Measurements from ENCODE around the gene PTP4A2. TPM values are rescaled to one million over a fixed set of nuclear protein-coding genes. Genes with fewer than 3 reads are reported as not detected.

Gene PTP4A2
- total RNA-seq, 2 donors from 2014 or later: 133 to 196 TPM

- Histone ChIP-seq H3K4me3 (no peak overlapping the region), H3K36me3 (no peaks in the 10 kb centered on the region), H3K27me3 (replicated peaks; ENCODE audit: insufficient read depth) (no peaks in the 10 kb centered on the region), H3K4me1 (replicated peaks) (no peaks in the 10 kb centered on the region), H3K27ac (no peak overlapping the region), H3K9me3 (no peaks in the 10 kb centered on the region)
- intact Hi-C loops (cut with DNase I): no loop called here
- TF ChIP-seq CTCF (IDR thresholded peaks at IDR 0.05) (no peak), POLR2A (IDR thresholded peaks at IDR 0.05) (no peak), POLR2AphosphoS5 (IDR thresholded peaks at IDR 0.05) (no peak)
- DNase-seq (ENCODE audit: low spot score): no peak
- WGBS: 77% methylated on average over 4 of the region's 4 CpGs
Observed at GRCh38 chr1:31879981-31880608, 58.1 kb downstream of the PTP4A2 start.

DNA sequence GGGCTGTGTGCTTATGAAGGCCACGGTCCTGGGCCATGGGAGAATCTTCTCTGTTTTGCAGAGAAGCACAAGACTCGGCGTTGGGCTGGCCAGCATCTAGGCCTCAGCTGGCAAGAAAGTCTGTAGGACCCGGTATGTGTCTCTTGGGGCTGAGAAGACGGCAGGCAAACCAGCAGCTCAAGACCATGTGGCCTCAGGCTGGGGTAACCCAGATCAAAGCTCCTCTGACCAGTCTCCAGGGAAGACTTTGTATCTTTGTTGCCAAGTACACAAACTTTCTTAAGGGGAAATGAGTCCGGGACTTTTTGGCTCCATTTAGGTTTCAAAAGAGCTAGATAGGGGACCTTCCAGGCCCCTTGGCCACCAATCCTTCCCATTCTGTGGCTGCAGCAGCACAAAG lies 60.1 kb downstream of the PTP4A2 start:
- H3K9me3 ChIP-seq: no peaks in the 10 kb centered on the region
- no peaks in the 10 kb centered on the region for H3K27me3 ChIP-seq (replicated peaks; ENCODE audit: insufficient read depth)
- no peak overlapping the region for H3K27ac ChIP-seq
- no peak for TF ChIP-seq POLR2A (IDR thresholded peaks at IDR 0.05)
- TF ChIP-seq CTCF (IDR thresholded peaks at IDR 0.05): no peak
- TF ChIP-seq POLR2AphosphoS5 (IDR thresholded peaks at IDR 0.05): no peak
- H3K36me3 ChIP-seq: no peaks in the 10 kb centered on the region
- intact Hi-C loops (cut with DNase I): no loop called here
- no peaks in the 10 kb centered on the region for H3K4me1 ChIP-seq (replicated peaks)
- no peak overlapping the region for H3K4me3 ChIP-seq
- WGBS: 84% methylated on average over 6 of the region's 6 CpGs
- DNase-seq (ENCODE audit: low spot score): no peak

DNA sequence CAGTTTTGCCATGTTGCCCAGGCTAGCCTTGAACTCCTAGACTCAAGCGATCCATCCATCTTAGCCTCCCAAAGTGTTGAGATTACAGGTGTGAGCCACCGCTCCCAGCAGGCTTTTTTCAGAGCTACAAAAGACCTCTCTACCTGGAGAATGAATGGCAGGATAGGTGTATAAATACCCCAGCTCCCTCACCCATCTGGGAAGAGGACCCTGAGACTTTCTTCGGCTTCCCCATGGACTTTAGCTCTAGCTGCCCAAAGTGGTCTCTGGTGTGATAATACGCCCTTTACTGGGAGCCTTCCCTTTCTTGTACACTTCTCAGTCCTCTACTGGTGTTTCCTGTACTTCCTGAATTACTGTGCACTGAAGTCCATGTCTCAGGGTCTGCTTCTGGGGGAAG lies 60.6 kb downstream of the PTP4A2 start:
- WGBS: 79% methylated on average over 4 of the region's 4 CpGs
- Histone ChIP-seq H3K36me3 (no peaks in the 10 kb centered on the region), H3K4me1 (replicated peaks) (no peaks in the 10 kb centered on the region), H3K27me3 (replicated peaks; ENCODE audit: insufficient read depth) (no peaks in the 10 kb centered on the region), H3K27ac (no peak overlapping the region), H3K4me3 (no peak overlapping the region), H3K9me3 (no peaks in the 10 kb centered on the region)
- no peak for DNase-seq (ENCODE audit: low spot score)
- TF ChIP-seq POLR2AphosphoS5 (IDR thresholded peaks at IDR 0.05): no peak
- TF ChIP-seq CTCF (IDR thresholded peaks at IDR 0.05): no peak
- no peak for TF ChIP-seq POLR2A (IDR thresholded peaks at IDR 0.05)
- intact Hi-C loops (cut with DNase I): no loop called here

- TF ChIP-seq POLR2AphosphoS5 (IDR thresholded peaks at IDR 0.05) (no peak), CTCF (IDR thresholded peaks at IDR 0.05) (no peak), POLR2A (IDR thresholded peaks at IDR 0.05) (no peak)
- intact Hi-C loops (cut with DNase I): no loop called here
- H3K4me1 ChIP-seq (replicated peaks): no peaks in the 10 kb centered on the region
- H3K36me3 ChIP-seq: no peaks in the 10 kb centered on the region
- no peak for DNase-seq (ENCODE audit: low spot score)
- 82% methylated on average over 11 of the region's 11 CpGs for WGBS
- no peaks in the 10 kb centered on the region for H3K27me3 ChIP-seq (replicated peaks; ENCODE audit: insufficient read depth)
- H3K27ac ChIP-seq: no peak overlapping the region
- no peaks in the 10 kb centered on the region for H3K9me3 ChIP-seq
- H3K4me3 ChIP-seq: no peak overlapping the region
Observed at GRCh38 chr1:31875636-31876236, 62.4 kb downstream of the PTP4A2 start.

- no peaks in the 10 kb centered on the region for H3K4me1 ChIP-seq (replicated peaks)
- H3K27me3 ChIP-seq (replicated peaks; ENCODE audit: insufficient read depth): no peaks in the 10 kb centered on the region
- no peak overlapping the region for H3K27ac ChIP-seq
- DNase-seq (ENCODE audit: low spot score): no peak
- no peaks in the 10 kb centered on the region for H3K9me3 ChIP-seq
- WGBS: 83% methylated on average over 3 of the region's 3 CpGs
- intact Hi-C loops (cut with DNase I): no loop called here
- H3K4me3 ChIP-seq: no peak overlapping the region
- no peaks in the 10 kb centered on the region for H3K36me3 ChIP-seq
- TF ChIP-seq POLR2AphosphoS5 (IDR thresholded peaks at IDR 0.05) (no peak), POLR2A (IDR thresholded peaks at IDR 0.05) (no peak), CTCF (IDR thresholded peaks at IDR 0.05) (no peak)
Observed at GRCh38 chr1:31874942-31875341, 63.2 kb downstream of the PTP4A2 start.
